ENCODE data around the gene AFAP1L1.

Gene AFAP1L1

GRCh38 chr5:149288436-149288835, 16.8 kb downstream of the AFAP1L1 start:
- no peak for DNase-seq

GRCh38 chr5:149289301-149289700, 17.6 kb downstream of the AFAP1L1 start:
- no peak for DNase-seq

GRCh38 chr5:149294872-149295829, 23.5 kb downstream of the AFAP1L1 start:
- no peak for DNase-seq

GRCh38 chr5:149297340-149298025, 25.8 kb downstream of the AFAP1L1 start:
- DNase-seq: no peak

- no peak for DNase-seq
Measured at GRCh38 chr5:149298163-149298562, 26.5 kb downstream of the AFAP1L1 start.

- DNase-seq: no peak
Measured at GRCh38 chr5:149298842-149299404, 27.3 kb downstream of the AFAP1L1 start.

- DNase-seq: no peak
Measured at GRCh38 chr5:149299451-149300054, 27.9 kb downstream of the AFAP1L1 start.

- no peak for DNase-seq
Measured at GRCh38 chr5:149300441-149300840, 28.8 kb downstream of the AFAP1L1 start.

GRCh38 chr5:149301049-149301743, 29.5 kb downstream of the AFAP1L1 start:
- no peak for DNase-seq

- no peak for DNase-seq
Measured at GRCh38 chr5:149301744-149302380, 30.2 kb downstream of the AFAP1L1 start.

GRCh38 chr5:149302641-149303040, 31.0 kb downstream of the AFAP1L1 start:
- no peak for DNase-seq

- no peak for DNase-seq
Measured at GRCh38 chr5:149303210-149303609, 31.6 kb downstream of the AFAP1L1 start.

- DNase-seq: no peak
Measured at GRCh38 chr5:149304195-149305078, 32.8 kb downstream of the AFAP1L1 start.

- DNase-seq: no peak
Measured at GRCh38 chr5:149309354-149309753, 37.7 kb downstream of the AFAP1L1 start.

GRCh38 chr5:149310488-149310887, 38.8 kb downstream of the AFAP1L1 start:
- DNase-seq: no peak

- no peak for DNase-seq
Measured at GRCh38 chr5:149310947-149311658, 39.4 kb downstream of the AFAP1L1 start.

- DNase-seq: no peak
Measured at GRCh38 chr5:149313151-149313841, 41.6 kb downstream of the AFAP1L1 start.

GRCh38 chr5:149314571-149315111, 43.0 kb downstream of the AFAP1L1 start:
- no peak for DNase-seq

GRCh38 chr5:149315753-149316152, 44.1 kb downstream of the AFAP1L1 start:
- DNase-seq: no peak

Measured in cortex of kidney (tissue), 1 donor.